T-cell (primary cell): ENCODE data around the gene SBK3. TPM values are rescaled to one million over a fixed set of nuclear protein-coding genes. Genes with fewer than 3 reads are reported as not detected.
"Not testable (repeated sequence)": the region's sequence is repeated elsewhere in the genome, so short reads cannot be mapped to it uniquely, and the experiment has no call there.

ENCODE experiments used
- ATAC-seq, 4 experiments: fragments of 200-7000 bp in 3 of 4; fragments of 150-1000 bp in 1 of 4; cut with Tn5 transposase; replicated peaks in 1 of 4; 1 replicate in 3 of 4; 2 replicates in 1 of 4; pipeline ENCODE4 v1.10.0; 2021; ENCODE audit warnings: moderate library complexity in 3 of 4, mild to moderate bottlenecking in 2 of 4, moderate number of reproducible peaks in 1 of 4
- CTCF ChIA-PET, 2 donors: fragments of 300-600 bp; sonication (Branson Sonifier 250); formaldehyde crosslinking; loops; one replicate each; lab custom pipeline; 2022; ENCODE audit warnings: antibody characterized with exemption in 2 of 2; lab: Charles Lee
- POLR2A ChIA-PET, 2 donors: fragments of 300-600 bp; sonication (Branson Sonifier 250); formaldehyde crosslinking; loops; one replicate each; lab custom pipeline; 2022; ENCODE audit warnings: antibody characterized with exemption in 2 of 2; lab: Charles Lee
- DNase-seq, 35 experiments: peaks; one replicate each; pipeline versions ENCODE4 v3.0.0 to v3.0.0-alpha.2; 2013 to 2023
- H3K27ac ChIP-seq: one replicate; pipeline ENCODE4 v1.5.1; 2013; ENCODE audit warnings: low read length
- H3K27me3 ChIP-seq, 2 experiments: replicated peaks in 1 of 2; 1 replicate in 1 of 2; 2 replicates in 1 of 2; pipeline versions ENCODE4 v1.6.1 to v1.7.0; 2013; ENCODE audit warnings: low read length in 1 of 2, mixed read lengths in 1 of 2; ENCODE audit not compliant: control insufficient read depth in 2 of 2, insufficient read depth in 2 of 2; ENCODE audit errors: extremely low read depth in 1 of 2
- H3K36me3 ChIP-seq, 2 donors: 1 replicate in 1 of 2; 2 replicates in 1 of 2; pipeline versions ENCODE4 v1.6.1 to v1.7.0; 2013; ENCODE audit warnings: low read length in 1 of 2; ENCODE audit not compliant: control insufficient read depth in 2 of 2, insufficient read depth in 1 of 2; ENCODE audit errors: extremely low read depth in 1 of 2
- H3K4me1 ChIP-seq, 2 experiments: 1 replicate in 1 of 2; 2 replicates in 1 of 2; pipeline versions ENCODE4 v1.6.1 to v1.7.0; 2013; ENCODE audit warnings: low read length in 2 of 2, mixed read lengths in 1 of 2; ENCODE audit not compliant: insufficient read depth in 2 of 2, control insufficient read depth in 1 of 2; ENCODE audit errors: extremely low read depth in 1 of 2
- H3K4me3 ChIP-seq, 2 donors: 1 replicate in 1 of 2; 2 replicates in 1 of 2; pipeline versions ENCODE4 v1.5.1 to v1.7.0; 2013; ENCODE audit warnings: mild to moderate bottlenecking in 2 of 2, low read length in 1 of 2, moderate library complexity in 1 of 2; ENCODE audit not compliant: control insufficient read depth in 1 of 2; ENCODE audit errors: extremely low read depth in 1 of 2
- H3K9me3 ChIP-seq: 2 replicates; pipeline ENCODE4 v1.7.0; 2013
- H3K27ac Mint-ChIP-seq, 2 donors: one replicate each; pipeline ENCODE4 v1.8.0; 2020 to 2021; ENCODE audit warnings: mild to moderate bottlenecking in 2 of 2, mixed read lengths in 2 of 2
- H3K27me3 Mint-ChIP-seq, 2 donors: one replicate each; pipeline ENCODE4 v1.8.0; 2021 to 2022; ENCODE audit warnings: mixed read lengths in 2 of 2
- H3K36me3 Mint-ChIP-seq: one replicate; pipeline ENCODE4 v1.8.0; 2021; ENCODE audit warnings: mixed read lengths
- H3K4me1 Mint-ChIP-seq, 3 donors: one replicate each; pipeline ENCODE4 v1.8.0; 2020 to 2022; ENCODE audit warnings: mixed read lengths in 3 of 3, mild to moderate bottlenecking in 1 of 3
- H3K4me3 Mint-ChIP-seq, 3 donors: one replicate each; pipeline ENCODE4 v1.8.0; 2020 to 2022; ENCODE audit warnings: mild to moderate bottlenecking in 3 of 3, mixed read lengths in 3 of 3, moderate library complexity in 3 of 3
- H3K9me3 Mint-ChIP-seq, 3 donors: one replicate each; pipeline ENCODE4 v1.8.0; 2020 to 2022; ENCODE audit warnings: mixed read lengths in 3 of 3
- WGBS: methylation state at CpG from one replicate; pipeline ENCODE4 v1.1.5; 2013; ENCODE audit warnings: missing lambda C conversion rate; ENCODE audit not compliant: insufficient coverage; 5-methylcytosine and 5-hydroxymethylcytosine counted together
- total RNA-seq, 35 experiments: library from RNA in 6 of 35; stranded (reverse) in 6 of 35; fragments of 120-200 nt in 1 of 35; gene quantifications; one replicate each; pipeline versions ENCODE4 v1.2.1 to v1.2.4 and lab custom pipeline; 2013 to 2026

SBK3 gene
- total RNA-seq, 5 donors from 2014 or later (not counting 1 experiment from before 2014, with no cell fraction given): not detected

DNA sequence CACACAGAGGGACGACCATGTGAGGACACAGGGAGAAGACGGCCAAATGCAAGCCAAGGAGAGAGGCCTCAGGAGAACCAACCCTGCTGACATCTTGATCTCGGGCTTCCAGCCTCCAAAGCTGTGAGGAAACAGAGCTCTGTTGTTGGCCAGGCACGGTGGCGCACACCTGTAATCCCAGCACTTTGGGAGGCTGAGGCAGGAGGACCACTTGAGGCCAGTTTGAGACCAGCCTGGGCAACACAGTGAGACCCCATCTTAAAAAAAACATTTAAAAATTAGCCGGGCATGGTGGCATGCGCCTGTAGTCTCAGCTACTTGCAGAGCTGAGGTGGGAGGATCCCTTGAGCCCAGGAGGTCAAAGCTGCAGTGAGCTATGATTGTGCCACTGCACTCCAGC lies 11.1 kb downstream of the SBK3 start:
- ATAC-seq, H3K36me3 Mint-ChIP-seq, H3K27me3 Mint-ChIP-seq, CTCF ChIA-PET, H3K4me3 ChIP-seq, H3K27ac ChIP-seq, DNase-seq, H3K36me3 ChIP-seq, H3K9me3 Mint-ChIP-seq, H3K4me1 Mint-ChIP-seq, H3K9me3 ChIP-seq, H3K4me1 ChIP-seq, H3K4me3 Mint-ChIP-seq, H3K27ac Mint-ChIP-seq: not testable (repeated sequence)
- WGBS: 84% methylated on average over 6 of the region's 7 CpGs
- POLR2A ChIA-PET: interaction anchor here in 1 of 2 donors (0.6 kb wide), 2 partner anchors 53 to 1678 kb away, joined by 3 to 5 read pairs; no protein-coding TSS in a partner anchor
- peaks cover 0 to 17% of the 10 kb centered on the region in 2 experiments for H3K27me3 ChIP-seq

DNA sequence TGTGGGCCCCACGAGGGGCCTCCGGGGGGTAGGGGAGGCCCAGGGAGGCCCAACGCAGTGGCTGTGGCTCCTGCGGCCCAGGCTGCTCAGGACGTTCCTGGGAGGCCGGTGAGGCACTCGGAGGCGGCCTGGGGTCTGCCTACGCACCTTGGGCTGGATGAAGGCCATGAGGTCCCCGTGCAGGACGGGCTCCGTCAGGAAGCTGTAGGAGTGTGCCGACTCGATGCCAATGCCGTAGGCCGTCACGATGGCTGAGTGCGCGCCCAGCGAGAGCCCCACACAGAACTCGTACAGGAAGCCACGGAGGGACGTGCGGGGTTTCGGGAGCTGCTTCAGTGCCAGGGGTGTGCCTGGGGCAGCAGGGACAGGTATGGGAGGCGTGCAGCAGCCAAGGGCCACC lies 14.3 kb downstream of the SBK3 start:
- DNase-seq: no peak
- no peak overlapping the region for H3K4me3 Mint-ChIP-seq
- Histone ChIP-seq H3K27me3 (peaks cover 0 to 15% of the 10 kb centered on the region in 2 experiments), H3K4me3 (no peak overlapping the region), H3K4me1 (no peaks in the 10 kb centered on the region), H3K36me3 (no peaks in the 10 kb centered on the region), H3K9me3 (no peaks in the 10 kb centered on the region), H3K27ac (no peak overlapping the region)
- H3K4me1 Mint-ChIP-seq: no peaks in the 10 kb centered on the region
- 88% methylated on average over 22 of the region's 26 CpGs for WGBS
- ChIA-PET POLR2A (no interaction called here), CTCF (no interaction called here)
- no peaks in the 10 kb centered on the region for H3K27me3 Mint-ChIP-seq
- no peak overlapping the region for H3K27ac Mint-ChIP-seq
- H3K36me3 Mint-ChIP-seq: no peaks in the 10 kb centered on the region
- no peak for ATAC-seq
- H3K9me3 Mint-ChIP-seq: no peaks in the 10 kb centered on the region

DNA sequence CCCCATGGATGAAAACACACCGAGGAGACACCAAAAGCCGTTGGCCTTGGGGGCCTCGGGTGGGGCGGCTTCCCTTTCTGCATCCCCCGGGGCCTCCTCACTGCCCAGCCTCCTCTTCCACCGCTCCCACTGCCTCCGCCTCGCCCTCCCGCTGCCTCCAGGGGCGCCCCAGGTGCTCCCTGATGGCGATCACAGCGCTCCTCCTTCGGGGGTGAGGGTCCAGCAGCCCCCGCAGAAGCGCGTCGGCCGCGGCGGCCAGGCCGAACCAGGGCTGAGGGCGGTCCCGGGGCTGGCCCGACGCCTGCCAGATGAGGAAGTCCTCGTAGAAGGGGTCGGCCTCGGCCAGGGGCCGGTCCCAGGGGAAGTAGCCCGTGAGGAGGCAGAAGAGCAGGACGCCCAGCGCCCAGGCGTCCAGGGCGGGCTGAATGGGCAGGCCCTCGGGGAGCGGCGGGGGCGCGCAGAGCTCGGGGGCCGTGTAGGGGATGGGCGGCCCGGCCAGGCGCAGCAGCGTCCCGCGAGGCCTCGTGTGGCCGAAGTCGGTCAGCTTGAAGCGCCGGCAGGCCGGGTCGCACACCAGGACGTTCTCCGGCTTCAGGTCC lies 15.6 kb downstream of the SBK3 start:
- no peak for ATAC-seq
- Mint-ChIP-seq H3K36me3 (no peaks in the 10 kb centered on the region), H3K27me3 (peaks cover under 1 to 4% of the 10 kb centered on the region in 2 donors), H3K27ac (no peak overlapping the region), H3K4me3 (no peak overlapping the region), H3K4me1 (no peaks in the 10 kb centered on the region), H3K9me3 (no peaks in the 10 kb centered on the region)
- Histone ChIP-seq H3K27me3 (peaks cover 0 to 17% of the 10 kb centered on the region in 2 experiments), H3K9me3 (no peaks in the 10 kb centered on the region), H3K4me1 (no peaks in the 10 kb centered on the region), H3K4me3 (no peak overlapping the region), H3K27ac (no peak overlapping the region), H3K36me3 (no peaks in the 10 kb centered on the region)
- ChIA-PET POLR2A (no interaction called here), CTCF (no interaction called here)
- no peak for DNase-seq
- 88% methylated on average over 39 of the region's 56 CpGs for WGBS

DNA sequence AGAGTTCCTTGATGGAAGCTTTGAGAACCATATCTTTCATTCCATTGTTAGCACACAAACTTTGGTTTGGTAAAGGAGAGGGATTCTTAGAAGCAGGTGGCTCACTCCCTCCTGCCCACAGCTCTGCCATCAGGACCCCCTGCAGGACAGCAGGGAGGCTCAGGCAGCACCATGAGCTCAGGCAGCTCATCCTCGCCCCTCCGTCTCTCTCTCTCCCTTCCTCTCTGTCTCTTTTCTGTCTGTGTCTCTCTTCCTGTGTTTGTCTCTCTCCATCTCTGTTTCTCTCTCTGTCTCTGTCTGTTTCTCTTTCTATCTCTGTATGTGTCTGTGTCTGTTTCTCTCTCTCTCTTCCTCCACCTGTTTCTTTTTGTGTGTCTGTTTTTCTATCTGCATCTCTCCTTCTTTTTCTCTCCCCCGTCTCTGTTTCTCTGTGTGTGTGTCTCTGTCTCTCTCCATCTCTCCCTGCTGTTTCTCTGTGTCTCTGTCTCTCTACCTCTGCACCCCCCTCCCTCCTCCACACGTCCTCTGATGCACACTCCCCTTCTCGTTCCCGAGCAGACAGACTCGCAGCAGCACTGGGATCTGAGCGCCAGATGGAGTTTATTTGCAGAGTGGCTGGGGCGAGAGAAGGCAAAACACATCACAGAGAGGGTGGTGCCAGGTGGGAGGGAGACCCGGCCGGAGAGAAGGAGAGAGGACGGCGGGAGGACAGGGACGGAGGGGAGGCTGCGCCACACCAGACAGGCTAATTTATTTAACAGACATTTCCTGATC lies 17.1 kb downstream of the SBK3 start:
- H3K27me3 ChIP-seq: peaks cover 0 to 17% of the 10 kb centered on the region in 2 experiments
- H3K4me1 Mint-ChIP-seq: no peaks in the 10 kb centered on the region
- 88% methylated on average over 3 of the region's 15 CpGs for WGBS
- ChIA-PET POLR2A (no interaction called here), CTCF (no interaction called here)
- H3K4me3 Mint-ChIP-seq: no peak overlapping the region
- no peak overlapping the region for H3K4me3 ChIP-seq
- peaks cover 5 to 7% of the 10 kb centered on the region in 2 donors for H3K27me3 Mint-ChIP-seq
- H3K36me3 ChIP-seq: no peaks in the 10 kb centered on the region
- H3K4me1 ChIP-seq: no peaks in the 10 kb centered on the region
- H3K27ac Mint-ChIP-seq: no peak overlapping the region
- no peaks in the 10 kb centered on the region for H3K9me3 ChIP-seq
- ATAC-seq (no peak), DNase-seq (no peak)
- no peak overlapping the region for H3K27ac ChIP-seq
- no peaks in the 10 kb centered on the region for H3K9me3 Mint-ChIP-seq
- H3K36me3 Mint-ChIP-seq: no peaks in the 10 kb centered on the region

DNA sequence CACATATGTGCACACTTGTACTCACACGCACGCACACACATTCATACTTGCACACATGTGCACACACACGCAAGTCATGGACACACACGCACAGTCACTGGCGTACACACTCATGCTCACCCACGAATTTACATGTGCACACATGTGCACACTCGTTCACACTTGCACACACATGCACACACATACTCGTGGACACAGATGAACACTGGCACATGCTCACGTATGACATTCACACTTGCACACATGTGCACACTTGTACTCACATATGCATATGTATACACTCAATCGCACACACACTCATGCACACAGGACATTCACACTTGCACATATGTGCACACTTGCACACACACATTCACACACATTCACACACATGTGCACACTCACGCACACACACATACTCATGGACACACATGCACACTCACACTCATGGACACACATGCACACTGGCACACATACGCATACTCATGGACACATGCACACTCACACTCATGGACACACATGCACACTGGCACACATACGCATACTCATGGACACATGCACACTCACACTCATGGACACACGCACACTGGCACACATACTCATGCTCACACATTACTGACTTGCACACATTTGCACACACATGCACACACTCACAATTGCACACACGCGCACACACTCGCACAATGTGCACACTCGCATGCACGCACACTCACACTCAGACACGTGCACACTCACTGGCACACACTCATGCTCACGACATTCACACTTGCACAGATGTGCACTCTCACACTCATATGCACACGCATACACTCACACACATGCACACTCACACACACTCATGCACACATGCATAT lies 17.9 kb downstream of the SBK3 start:
- 86% methylated on average over 20 of the region's 22 CpGs for WGBS
- H3K27ac Mint-ChIP-seq: no peak overlapping the region
- no peaks in the 10 kb centered on the region for H3K9me3 Mint-ChIP-seq
- ATAC-seq (no peak), DNase-seq (no peak)
- H3K27me3 Mint-ChIP-seq: peaks cover 5 to 7% of the 10 kb centered on the region in 2 donors
- H3K36me3 Mint-ChIP-seq: no peaks in the 10 kb centered on the region
- H3K27me3 ChIP-seq: peaks cover 0 to 13% of the 10 kb centered on the region in 2 experiments
- no peak overlapping the region for H3K4me3 ChIP-seq
- H3K9me3 ChIP-seq: no peaks in the 10 kb centered on the region
- no peaks in the 10 kb centered on the region for H3K4me1 Mint-ChIP-seq
- ChIA-PET POLR2A (no interaction called here), CTCF (no interaction called here)
- H3K4me1 ChIP-seq: no peaks in the 10 kb centered on the region
- H3K27ac ChIP-seq: no peak overlapping the region
- H3K4me3 Mint-ChIP-seq: no peak overlapping the region
- H3K36me3 ChIP-seq: no peaks in the 10 kb centered on the region
